K562 (cell line): Measurements from ENCODE around the gene KNDC1.

Source experiments
- BHLHE40 ChIP-seq: IDR thresholded peaks from 2 replicates; pipeline ENCODE4 v1.6.1; 2011; ENCODE audit warnings: low read length, improper control_type of control experiment
- CEBPB ChIP-seq: fragments of 450-650 bp; IDR thresholded peaks from 2 replicates; pipeline ENCODE4 v1.6.1; 2016; ENCODE audit warnings: missing genetic modification characterization, missing compliant biosample characterization
- EP300 ChIP-seq: IDR thresholded peaks from 2 replicates; pipeline ENCODE4 v1.6.1; 2012; ENCODE audit warnings: low read length, improper control_type of control experiment
- EZH2 ChIP-seq: IDR thresholded peaks from 2 replicates; pipeline ENCODE4 v1.6.1; 2012; ENCODE audit warnings: low read depth, mild to moderate bottlenecking, inconsistent platforms, low read length, borderline replicate concordance
- MAX ChIP-seq: sonication (generic); formaldehyde crosslinking; IDR thresholded peaks from 2 replicates; pipeline ENCODE4 v1.9.0; 2022; ENCODE audit warnings: mild to moderate bottlenecking, missing genetic modification reagents
- MXD1 ChIP-seq: fragments of 250-450 bp; sonication (Bioruptor Pico); IDR thresholded peaks from 2 replicates; pipeline ENCODE4 v1.8.0; 2021; ENCODE audit warnings: borderline replicate concordance, mild to moderate bottlenecking, moderate library complexity; ENCODE audit not compliant: poor library complexity, severe bottlenecking
- POLR2AphosphoS5 ChIP-seq: IDR thresholded peaks from 2 replicates; pipeline ENCODE4 v1.6.1; 2011; ENCODE audit warnings: mild to moderate bottlenecking, low read depth, low read length, moderate library complexity; ENCODE audit not compliant: control insufficient read depth, insufficient read depth
- SOX6 ChIP-seq: fragments of 450-650 bp; IDR thresholded peaks from 2 replicates; pipeline ENCODE4 v1.6.1; 2014; ENCODE audit warnings: mild to moderate bottlenecking
- SP2 ChIP-seq: IDR thresholded peaks from 2 replicates; pipeline ENCODE4 v1.6.1; 2011; ENCODE audit warnings: mild to moderate bottlenecking, low read depth, low read length, moderate library complexity; ENCODE audit not compliant: poor library complexity, severe bottlenecking; ENCODE audit errors: extremely low read depth
- SRF ChIP-seq, 2 experiments: fragments of 250-450, 450-650 bp in 1 of 2; sonication (Bioruptor Pico) in 1 of 2; sonication (generic) in 1 of 2; formaldehyde crosslinking; IDR thresholded peaks; 2 replicates each; pipeline versions ENCODE4 v1.5.0 to v1.5.1; 2020 to 2022; ENCODE audit warnings: mild to moderate bottlenecking in 1 of 2, missing genetic modification reagents in 1 of 2
- TRIM25 ChIP-seq: fragments of 450-650 bp; IDR thresholded peaks from 2 replicates; pipeline ENCODE4 v1.7.0; 2016; ENCODE audit warnings: borderline replicate concordance
- U2AF1 ChIP-seq: fragments of 200-400 bp; formaldehyde crosslinking; optimal IDR thresholded peaks from 2 replicates; pipeline ENCODE3; 2017; ENCODE audit warnings: mild to moderate bottlenecking, low read depth, low read length, moderate library complexity
- ZNF253 ChIP-seq: fragments of 250-450 bp; sonication (Bioruptor Pico); conservative IDR thresholded peaks from 2 replicates; pipeline ENCODE4 v1.6.1; 2021; ENCODE audit warnings: mild to moderate bottlenecking
- TF ChIP-seq, protein P1 (sequence below), 2 experiments: fragments of 450-650 bp; formaldehyde crosslinking in 1 of 2; IDR thresholded peaks; 2 replicates each; pipeline versions ENCODE4 v1.4.0 to v1.6.1; 2014 to 2020; ENCODE audit warnings: mild to moderate bottlenecking in 2 of 2, borderline replicate concordance in 1 of 2, low read depth in 1 of 2

GRCh38 chr10:133159611-133159949, 439 bp upstream of the KNDC1 start:
- TF ChIP-seq CEBPB (tag) (no peak), MAX (no peak), MXD1 (CRISPR knock-in tag) (no peak), TRIM25 (no peak), SP2 (no peak), POLR2AphosphoS5 (no peak), ZNF253 (CRISPR knock-in tag) (no peak), BHLHE40 (no peak), U2AF1 (no peak), EP300 (no peak), SOX6 (no peak), EZH2 (no peak), SRF (CRISPR knock-in tag; IDR thresholded peaks at IDR 0.05) (no peak)
- TF ChIP-seq, protein P1, sequence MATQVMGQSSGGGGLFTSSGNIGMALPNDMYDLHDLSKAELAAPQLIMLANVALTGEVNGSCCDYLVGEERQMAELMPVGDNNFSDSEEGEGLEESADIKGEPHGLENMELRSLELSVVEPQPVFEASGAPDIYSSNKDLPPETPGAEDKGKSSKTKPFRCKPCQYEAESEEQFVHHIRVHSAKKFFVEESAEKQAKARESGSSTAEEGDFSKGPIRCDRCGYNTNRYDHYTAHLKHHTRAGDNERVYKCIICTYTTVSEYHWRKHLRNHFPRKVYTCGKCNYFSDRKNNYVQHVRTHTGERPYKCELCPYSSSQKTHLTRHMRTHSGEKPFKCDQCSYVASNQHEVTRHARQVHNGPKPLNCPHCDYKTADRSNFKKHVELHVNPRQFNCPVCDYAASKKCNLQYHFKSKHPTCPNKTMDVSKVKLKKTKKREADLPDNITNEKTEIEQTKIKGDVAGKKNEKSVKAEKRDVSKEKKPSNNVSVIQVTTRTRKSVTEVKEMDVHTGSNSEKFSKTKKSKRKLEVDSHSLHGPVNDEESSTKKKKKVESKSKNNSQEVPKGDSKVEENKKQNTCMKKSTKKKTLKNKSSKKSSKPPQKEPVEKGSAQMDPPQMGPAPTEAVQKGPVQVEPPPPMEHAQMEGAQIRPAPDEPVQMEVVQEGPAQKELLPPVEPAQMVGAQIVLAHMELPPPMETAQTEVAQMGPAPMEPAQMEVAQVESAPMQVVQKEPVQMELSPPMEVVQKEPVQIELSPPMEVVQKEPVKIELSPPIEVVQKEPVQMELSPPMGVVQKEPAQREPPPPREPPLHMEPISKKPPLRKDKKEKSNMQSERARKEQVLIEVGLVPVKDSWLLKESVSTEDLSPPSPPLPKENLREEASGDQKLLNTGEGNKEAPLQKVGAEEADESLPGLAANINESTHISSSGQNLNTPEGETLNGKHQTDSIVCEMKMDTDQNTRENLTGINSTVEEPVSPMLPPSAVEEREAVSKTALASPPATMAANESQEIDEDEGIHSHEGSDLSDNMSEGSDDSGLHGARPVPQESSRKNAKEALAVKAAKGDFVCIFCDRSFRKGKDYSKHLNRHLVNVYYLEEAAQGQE (IDR thresholded peaks at IDR 0.05; ENCODE audit: borderline replicate concordance), result no peak
- TF ChIP-seq, protein P1 (CRISPR knock-in tag; IDR thresholded peaks at IDR 0.05; ENCODE audit: low read depth), result no peak
